K562 (cell line): ENCODE results near the gene YAE1. TPM values are rescaled to one million over a fixed set of nuclear protein-coding genes. Genes with fewer than 3 reads are reported as not detected.
A peak's percentile ranks its signal among the peaks of the same experiment; 100 is the strongest.

Source experiments
- ATF6 ChIP-seq: sonication (generic); formaldehyde crosslinking; IDR thresholded peaks from 2 replicates; pipeline ENCODE4 v1.4.0; 2020; ENCODE audit warnings: mild to moderate bottlenecking, missing genetic modification reagents
- BACH1 ChIP-seq: fragments of 200-800 bp; sonication (Bioruptor generic); IDR thresholded peaks from 2 replicates; pipeline ENCODE4 v1.6.1; 2016; ENCODE audit warnings: missing genetic modification characterization, missing compliant biosample characterization
- CLOCK ChIP-seq: fragments of 250-450 bp; sonication (Bioruptor Pico); IDR thresholded peaks from 2 replicates; pipeline ENCODE4 v1.4.0; 2020; ENCODE audit warnings: mild to moderate bottlenecking, moderate library complexity, borderline replicate concordance
- FOS ChIP-seq: IDR thresholded peaks from 3 replicates; pipeline ENCODE4 v1.6.1; 2011; ENCODE audit not compliant: insufficient read length; ENCODE audit errors: extremely low read depth
- FOXM1 ChIP-seq, 2 experiments: fragments of 450-650 bp in 1 of 2; sonication (generic) in 1 of 2; formaldehyde crosslinking in 1 of 2; IDR thresholded peaks; 2 replicates each; pipeline versions ENCODE4 v1.6.1 to v1.9.0; 2017 to 2022; ENCODE audit warnings: low read depth in 2 of 2, mild to moderate bottlenecking in 2 of 2, missing genetic modification reagents in 1 of 2, moderate library complexity in 1 of 2
- MTA3 ChIP-seq: fragments of 450-650 bp; formaldehyde crosslinking; IDR thresholded peaks from 2 replicates; pipeline ENCODE4 v1.6.1; 2017; ENCODE audit warnings: mild to moderate bottlenecking, borderline replicate concordance
- MXI1 ChIP-seq: IDR thresholded peaks from 2 replicates; pipeline ENCODE4 v1.6.1; 2011; ENCODE audit warnings: low read depth, mild to moderate bottlenecking, improper control_type of control experiment, low read length
- MYNN ChIP-seq, 2 experiments: sonication (generic); formaldehyde crosslinking in 1 of 2; IDR thresholded peaks; 2 replicates each; pipeline versions ENCODE4 v1.5.0 to v1.6.1; 2016 to 2020; ENCODE audit warnings: antibody characterized with exemption in 1 of 2, missing genetic modification reagents in 1 of 2
- PML ChIP-seq: IDR thresholded peaks from 2 replicates; pipeline ENCODE4 v1.6.1; 2012; ENCODE audit warnings: low read length, inconsistent platforms
- SRSF3 ChIP-seq: fragments of 200-400 bp; formaldehyde crosslinking; IDR thresholded peaks from 2 replicates; pipeline ENCODE4 v1.6.1; 2016; ENCODE audit warnings: mild to moderate bottlenecking, low read length, moderate library complexity; ENCODE audit not compliant: insufficient read depth
- STAG1 ChIP-seq: sonication (generic); formaldehyde crosslinking; IDR thresholded peaks from 2 replicates; pipeline ENCODE4 v1.5.0; 2020; ENCODE audit warnings: missing genetic modification reagents, borderline replicate concordance
- TCFL5 ChIP-seq: fragments of 250-450 bp; sonication (Bioruptor Pico); conservative IDR thresholded peaks from 2 replicates; pipeline ENCODE4 v1.6.1; 2021; ENCODE audit warnings: mild to moderate bottlenecking, moderate library complexity, matching md5 sums
- THRA ChIP-seq: fragments of 450-650 bp; IDR thresholded peaks from 2 replicates; pipeline ENCODE4 v1.6.1; 2017; ENCODE audit warnings: mild to moderate bottlenecking, moderate library complexity
- VEZF1 ChIP-seq: fragments of 200-800 bp; sonication (Bioruptor generic); IDR thresholded peaks from 2 replicates; pipeline ENCODE4 v1.6.1; 2017; ENCODE audit warnings: missing genetic modification characterization, missing compliant biosample characterization
- ZNF124 ChIP-seq: sonication (generic); formaldehyde crosslinking; IDR thresholded peaks from 2 replicates; pipeline ENCODE4 v1.8.1; 2022; ENCODE audit warnings: missing genetic modification reagents
- ZNF175 ChIP-seq: fragments of 200-800 bp; sonication (Bioruptor generic); IDR thresholded peaks from 2 replicates; pipeline ENCODE4 v1.6.1; 2016; ENCODE audit warnings: low read depth, mild to moderate bottlenecking, missing genetic modification characterization, missing compliant biosample characterization
- ZNF764 ChIP-seq: fragments of 250-450 bp; sonication (Bioruptor Pico); IDR thresholded peaks from 2 replicates; pipeline ENCODE4 v1.4.0; 2020; ENCODE audit warnings: low read depth, mild to moderate bottlenecking, moderate library complexity
- polyA plus RNA-seq, 8 experiments: library from polyadenylated mRNA; depleted of rRNA in 4 of 8; stranded (reverse) in 5 of 8; unstranded in 3 of 8; fragments of >200 nt; fragmentation: Nextera tagmentation in 2 of 8; fragmentation: Illumina TruSeq in 1 of 8; extraction: Ambion mirVana in 2 of 8; extraction: Trizol in 1 of 8; gene quantifications; 2 replicates each; pipeline versions ENCODE4 v1.2.1 to v1.2.3, GENCODE V29; 2011 to 2014; ENCODE audit warnings: inconsistent platforms in 1 of 8, missing spikeins in 1 of 8
- total RNA-seq, 7 experiments: library from RNA; depleted of rRNA in 6 of 7; stranded (reverse); fragments of >200 nt in 6 of 7; fragmentation: Illumina TruSeq in 2 of 7; extraction: Trizol in 2 of 7; gene quantifications; 2 replicates each; pipeline versions ENCODE4 v1.2.1 to v1.2.3, GENCODE V29; 2011 to 2021; ENCODE audit warnings: low replicate concordance in 1 of 7

The YAE1 gene
- total and polyA plus RNA-seq, 9 of the 15 experiments (the other 6 are each of a cell fraction or from before 2014, with no cell fraction given), result 15.2 to 63.4 (median 30.1) TPM

GRCh38 chr7:39621784-39622411, 55.7 kb downstream of the YAE1 start (continued):
- TF ChIP-seq MYNN (IDR thresholded peaks at IDR 0.05) (no peak), MYNN (CRISPR knock-in tag; IDR thresholded peaks at IDR 0.05) (no peak), FOS (no peak), TCFL5 (CRISPR knock-in tag) (no peak), ZNF175 (CRISPR knock-in tag) (no peak), STAG1 (CRISPR knock-in tag) (no peak), MXI1 (no peak), THRA (no peak), ATF6 (CRISPR knock-in tag) (no peak), PML (0 out of 2 replicates have a peak, but pooled peaks have one; percentile 24), FOXM1 (IDR thresholded peaks at IDR 0.05; ENCODE audit: low read depth) (0 out of 2 replicates have a peak, but pooled peaks have one; percentile 12), FOXM1 (CRISPR knock-in tag; IDR thresholded peaks at IDR 0.05; ENCODE audit: low read depth) (no peak), CLOCK (CRISPR knock-in tag) (no peak), SRSF3 (no peak), VEZF1 (CRISPR knock-in tag) (peak; percentile 81), MTA3 (no peak), ZNF764 (no peak), BACH1 (tag) (no peak), ZNF124 (CRISPR knock-in tag) (no peak)
